Measurements from ENCODE around the gene KYNU. TPM values are rescaled to one million over a fixed set of nuclear protein-coding genes. Genes with fewer than 3 reads are reported as not detected.

Gene KYNU
- total and polyA plus RNA-seq, 8 donors: 0.12 to 2.6 (median 0.53) TPM

DNA sequence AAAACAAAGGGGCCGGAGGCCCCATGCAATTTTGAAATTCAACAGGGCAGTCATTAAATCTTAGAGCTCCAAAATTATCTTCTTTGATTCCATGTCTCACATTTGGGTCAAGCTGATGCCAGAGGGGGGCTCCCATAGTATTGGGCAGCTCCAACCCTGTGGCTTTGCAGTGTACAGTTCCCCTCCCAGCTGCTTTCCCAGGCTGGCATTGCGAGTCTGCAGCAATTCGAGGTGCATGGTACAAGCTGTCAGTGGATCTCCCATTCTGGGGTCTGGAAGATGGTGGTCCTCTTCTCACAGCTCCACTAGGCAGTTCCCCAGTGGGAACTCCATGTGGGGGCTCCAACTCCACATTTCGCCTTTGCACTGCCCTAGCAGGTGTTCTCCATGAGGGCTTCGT is 179.1 kb downstream of the KYNU start:
- no peak for DNase-seq
- H3K4me1 ChIP-seq: no peaks in the 10 kb centered on the region
- WGBS, 2 donors: 77 to 87% methylated on average over 5 of the region's 5 CpGs
- no peak overlapping the region for H3K4me3 ChIP-seq
- TF ChIP-seq, protein P1, sequence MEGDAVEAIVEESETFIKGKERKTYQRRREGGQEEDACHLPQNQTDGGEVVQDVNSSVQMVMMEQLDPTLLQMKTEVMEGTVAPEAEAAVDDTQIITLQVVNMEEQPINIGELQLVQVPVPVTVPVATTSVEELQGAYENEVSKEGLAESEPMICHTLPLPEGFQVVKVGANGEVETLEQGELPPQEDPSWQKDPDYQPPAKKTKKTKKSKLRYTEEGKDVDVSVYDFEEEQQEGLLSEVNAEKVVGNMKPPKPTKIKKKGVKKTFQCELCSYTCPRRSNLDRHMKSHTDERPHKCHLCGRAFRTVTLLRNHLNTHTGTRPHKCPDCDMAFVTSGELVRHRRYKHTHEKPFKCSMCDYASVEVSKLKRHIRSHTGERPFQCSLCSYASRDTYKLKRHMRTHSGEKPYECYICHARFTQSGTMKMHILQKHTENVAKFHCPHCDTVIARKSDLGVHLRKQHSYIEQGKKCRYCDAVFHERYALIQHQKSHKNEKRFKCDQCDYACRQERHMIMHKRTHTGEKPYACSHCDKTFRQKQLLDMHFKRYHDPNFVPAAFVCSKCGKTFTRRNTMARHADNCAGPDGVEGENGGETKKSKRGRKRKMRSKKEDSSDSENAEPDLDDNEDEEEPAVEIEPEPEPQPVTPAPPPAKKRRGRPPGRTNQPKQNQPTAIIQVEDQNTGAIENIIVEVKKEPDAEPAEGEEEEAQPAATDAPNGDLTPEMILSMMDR (IDR thresholded peaks at IDR 0.05): no peak
- H3K36me3 ChIP-seq: no peaks in the 10 kb centered on the region
- no peak for ATAC-seq
- no peaks in the 10 kb centered on the region for H3K9me3 ChIP-seq
- no peak overlapping the region for H3K27ac ChIP-seq
- H3K27me3 ChIP-seq: no peaks in the 10 kb centered on the region
- FAIRE-seq: no peak
- intact Hi-C loops (cut with DNase I): no loop called here

DNA sequence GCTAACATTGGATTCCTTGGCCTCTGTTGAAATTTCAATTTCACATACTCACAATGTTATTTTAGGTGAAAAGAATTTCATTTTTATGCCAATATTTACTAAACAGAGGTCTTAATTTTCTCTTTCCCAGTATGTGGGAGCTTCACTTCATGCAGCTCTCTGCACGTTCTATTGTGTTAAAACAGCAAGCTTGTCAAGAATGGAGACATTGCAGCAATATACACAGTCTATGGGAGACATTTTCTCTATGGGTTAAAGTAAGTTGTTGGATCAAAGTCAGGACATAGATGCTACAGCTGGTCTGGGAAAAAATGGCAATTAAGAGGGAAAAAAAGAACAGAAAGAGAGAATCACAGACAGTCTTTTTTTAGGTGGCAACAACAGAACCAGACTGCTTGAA is 181.4 kb downstream of the KYNU start:
- TF ChIP-seq, protein P1 (IDR thresholded peaks at IDR 0.05): no peak
- 47 to 63% methylated on average over 1 of the region's 1 CpG for WGBS, 2 donors
- Histone ChIP-seq H3K27ac (no peak overlapping the region), H3K9me3 (no peaks in the 10 kb centered on the region), H3K4me3 (no peak overlapping the region), H3K27me3 (no peaks in the 10 kb centered on the region), H3K4me1 (no peaks in the 10 kb centered on the region), H3K36me3 (no peaks in the 10 kb centered on the region)
- intact Hi-C loops (cut with DNase I): no loop called here
- DNase-seq (no peak), FAIRE-seq (no peak), ATAC-seq (no peak)

DNA sequence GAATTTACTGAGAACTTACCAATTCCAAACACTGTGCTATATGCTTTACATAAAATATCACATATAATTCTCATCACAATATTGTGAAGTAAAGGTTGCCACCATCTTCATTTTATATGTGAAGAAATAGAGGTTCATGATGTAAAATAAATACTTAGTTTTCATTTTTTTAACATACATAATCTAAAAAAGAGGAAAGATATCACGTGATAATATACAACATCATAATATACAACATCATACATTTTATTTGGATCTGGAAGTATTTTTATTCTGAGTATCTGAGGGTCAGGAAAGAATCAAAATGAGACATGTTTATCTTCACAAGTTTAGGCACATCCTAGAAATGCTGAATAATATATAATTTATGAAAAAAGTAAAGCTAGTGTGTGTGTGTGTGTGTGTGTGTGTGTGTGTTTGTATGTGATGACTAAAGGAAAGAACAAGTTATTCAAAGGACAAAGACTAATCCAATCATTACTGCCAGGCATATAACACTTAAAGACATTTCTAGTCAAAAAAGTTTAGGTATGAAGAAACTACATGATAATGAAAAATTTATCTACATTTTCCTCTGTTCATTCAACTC is 186.2 kb downstream of the KYNU start:
- H3K36me3 ChIP-seq: no peaks in the 10 kb centered on the region
- intact Hi-C loops (cut with DNase I): no loop called here
- DNase-seq (no peak), ATAC-seq (no peak), FAIRE-seq (no peak)
- H3K4me3 ChIP-seq: no peak overlapping the region
- no peaks in the 10 kb centered on the region for H3K27me3 ChIP-seq
- 24 to 55% methylated on average over 1 of the region's 1 CpG for WGBS, 2 donors
- TF ChIP-seq, protein P1 (IDR thresholded peaks at IDR 0.05): no peak
- no peaks in the 10 kb centered on the region for H3K4me1 ChIP-seq
- no peak overlapping the region for H3K27ac ChIP-seq
- no peaks in the 10 kb centered on the region for H3K9me3 ChIP-seq

DNA sequence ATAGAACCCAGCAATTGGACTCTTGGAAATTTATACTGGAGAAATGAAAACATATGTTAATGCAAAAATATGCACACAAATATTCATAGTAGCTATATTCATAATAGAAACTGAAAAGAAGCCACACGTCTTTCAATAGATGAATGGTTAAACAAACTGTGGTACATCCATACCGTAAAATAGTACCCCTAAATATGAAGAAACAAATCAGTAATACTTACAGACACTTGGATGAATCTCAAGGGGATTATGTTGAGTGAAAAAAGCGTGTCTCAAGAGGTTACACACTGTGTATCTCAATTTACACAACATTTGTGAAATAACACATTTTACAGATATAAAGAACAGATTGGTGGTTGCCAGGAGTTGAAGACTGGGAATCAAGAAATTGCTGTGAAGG is 190.6 kb downstream of the KYNU start:
- 49 to 55% methylated on average over 3 of the region's 3 CpGs for WGBS, 2 donors
- H3K27ac ChIP-seq: no peak overlapping the region
- intact Hi-C loops (cut with DNase I): no loop called here
- no peaks in the 10 kb centered on the region for H3K9me3 ChIP-seq
- FAIRE-seq (no peak), ATAC-seq (no peak), DNase-seq (no peak)
- H3K27me3 ChIP-seq: no peaks in the 10 kb centered on the region
- H3K4me3 ChIP-seq: no peak overlapping the region
- no peaks in the 10 kb centered on the region for H3K4me1 ChIP-seq
- TF ChIP-seq, protein P1 (IDR thresholded peaks at IDR 0.05): no peak
- H3K36me3 ChIP-seq: no peaks in the 10 kb centered on the region

DNA sequence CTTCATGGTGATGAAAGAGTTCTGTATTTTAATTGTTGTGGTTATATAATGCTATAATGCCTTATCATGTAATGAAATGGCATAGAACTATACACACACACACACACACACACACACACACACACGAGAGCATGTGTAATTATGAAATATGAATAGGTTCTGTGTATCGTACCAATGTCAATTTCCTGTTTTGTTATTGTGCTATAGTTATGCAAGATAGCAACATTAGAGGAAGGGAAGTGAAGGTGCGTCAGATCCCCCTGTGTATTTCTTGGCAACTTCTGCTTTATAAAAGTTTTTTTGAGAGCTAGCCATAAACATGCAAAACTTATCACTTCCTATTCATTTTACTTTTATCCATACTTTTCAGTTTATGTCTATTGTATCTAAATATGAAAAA is 191.0 kb downstream of the KYNU start:
- no peaks in the 10 kb centered on the region for H3K9me3 ChIP-seq
- DNase-seq (no peak), FAIRE-seq (no peak), ATAC-seq (peak in 2 of 4 donors; percentile 34 to 61)
- no peaks in the 10 kb centered on the region for H3K36me3 ChIP-seq
- TF ChIP-seq, protein P1 (IDR thresholded peaks at IDR 0.05): no peak
- H3K27ac ChIP-seq: no peak overlapping the region
- intact Hi-C loops (cut with DNase I): no loop called here
- H3K4me3 ChIP-seq: no peak overlapping the region
- H3K4me1 ChIP-seq: no peaks in the 10 kb centered on the region
- H3K27me3 ChIP-seq: no peaks in the 10 kb centered on the region
- 47 to 61% methylated on average over 3 of the region's 3 CpGs for WGBS, 2 donors
